Vagina (tissue), 2 donors: Measurements from ENCODE around the gene MFAP2. TPM values are rescaled to one million over a fixed set of nuclear protein-coding genes. Genes with fewer than 3 reads are reported as not detected.

Experiments
- DNase-seq, 2 donors: peaks; one replicate each; pipeline ENCODE4 v3.0.0-alpha.2; 2017; ENCODE audit errors: extremely low spot score in 2 of 2
- H3K27ac ChIP-seq: fragments of 200-600 bp; sonication (generic); one replicate; pipeline ENCODE4 v1.5.1; 2019
- H3K27me3 ChIP-seq: fragments of 200-600 bp; sonication (generic); one replicate; pipeline ENCODE4 v1.5.1; 2019
- H3K36me3 ChIP-seq, 2 donors: fragments of 200-600 bp; sonication (generic); one replicate each; pipeline ENCODE4 v1.5.1; 2017 to 2019
- H3K4me1 ChIP-seq: fragments of 200-600 bp; sonication (generic); one replicate; pipeline ENCODE4 v1.5.1; 2019
- H3K4me3 ChIP-seq, 2 donors: fragments of 200-600 bp; sonication (generic); 1 replicate in 1 of 2; 2 replicates in 1 of 2; pipeline ENCODE4 v1.5.1; 2016 to 2019
- H3K9me3 ChIP-seq: fragments of 200-600 bp; sonication (generic); one replicate; pipeline ENCODE4 v1.5.1; 2019
- CTCF ChIP-seq, 3 experiments: fragments of 450-650 bp in 2 of 3; fragments of 200-600 bp in 1 of 3; sonication (generic) in 1 of 3; IDR thresholded peaks; one replicate each; pipeline ENCODE4 v1.5.1; 2017 to 2019; ENCODE audit warnings: antibody characterized with exemption in 3 of 3, mild to moderate bottlenecking in 2 of 3, moderate library complexity in 2 of 3
- POLR2A ChIP-seq, 2 donors: fragments of 450-650 bp; IDR thresholded peaks; one replicate each; pipeline ENCODE4 v1.6.1; 2017; ENCODE audit warnings: antibody characterized with exemption in 2 of 2, mild to moderate bottlenecking in 2 of 2, moderate library complexity in 2 of 2
- POLR2AphosphoS5 ChIP-seq, 2 donors: sonication (generic); formaldehyde crosslinking; IDR thresholded peaks; one replicate each; pipeline ENCODE4 v1.9.0; 2017; ENCODE audit warnings: antibody characterized with exemption in 2 of 2, mild to moderate bottlenecking in 2 of 2, low read depth in 1 of 2; ENCODE audit not compliant: insufficient read depth in 1 of 2
- intact Hi-C: fragments of 100-400 bp; cut with DNase I; formaldehyde crosslinking; loops from one replicate; pipeline ENCODE4 v1.15.1; 2023
- total RNA-seq: library from RNA; depleted of rRNA; stranded (reverse); fragments of >200 nt; gene quantifications from one replicate; pipeline ENCODE4 v1.2.3, GENCODE V29; 2016

MFAP2 gene
- total RNA-seq, 1 donor from 2014 or later: 51.1 TPM

GRCh38 chr1:17018849-17019248 lies 38.4 kb upstream of the MFAP2 start:
- Histone ChIP-seq H3K4me1 (no peaks in the 10 kb centered on the region), H3K36me3 (peaks cover 4 to 58% of the 10 kb centered on the region in 2 donors), H3K27me3 (no peaks in the 10 kb centered on the region), H3K9me3 (no peaks in the 10 kb centered on the region), H3K27ac (no peak overlapping the region), H3K4me3 (no peak overlapping the region)
- TF ChIP-seq CTCF (IDR thresholded peaks at IDR 0.05) (no peak), POLR2AphosphoS5 (IDR thresholded peaks at IDR 0.05; ENCODE audit: insufficient read depth in 1 of 2, low read depth in 1 of 2) (no peak), POLR2A (IDR thresholded peaks at IDR 0.05) (no peak)
- DNase-seq: no peak
- intact Hi-C loops: no loop called here

GRCh38 chr1:17017435-17017834 lies 37.0 kb upstream of the MFAP2 start:
- Histone ChIP-seq H3K27ac (no peak overlapping the region), H3K4me1 (peaks cover under 1% of the 10 kb centered on the region), H3K4me3 (no peak overlapping the region), H3K9me3 (no peaks in the 10 kb centered on the region), H3K27me3 (no peaks in the 10 kb centered on the region), H3K36me3 (peaks cover 0 to 44% of the 10 kb centered on the region in 2 donors)
- TF ChIP-seq CTCF (IDR thresholded peaks at IDR 0.05) (no peak), POLR2AphosphoS5 (IDR thresholded peaks at IDR 0.05; ENCODE audit: insufficient read depth in 1 of 2, low read depth in 1 of 2) (no peak), POLR2A (IDR thresholded peaks at IDR 0.05) (no peak)
- intact Hi-C loops: no loop called here
- no peak for DNase-seq

- H3K27me3 ChIP-seq: no peaks in the 10 kb centered on the region
- H3K4me1 ChIP-seq: peaks cover 7% of the 10 kb centered on the region
- intact Hi-C loops: no loop called here
- no peak for DNase-seq
- H3K9me3 ChIP-seq: no peaks in the 10 kb centered on the region
- H3K36me3 ChIP-seq: peaks cover 0 to 34% of the 10 kb centered on the region in 2 donors
- no peak overlapping the region for H3K27ac ChIP-seq
- no peak overlapping the region for H3K4me3 ChIP-seq
- TF ChIP-seq CTCF (IDR thresholded peaks at IDR 0.05) (no peak), POLR2A (IDR thresholded peaks at IDR 0.05) (no peak), POLR2AphosphoS5 (IDR thresholded peaks at IDR 0.05; ENCODE audit: insufficient read depth in 1 of 2, low read depth in 1 of 2) (no peak)
Observed at GRCh38 chr1:17016317-17016661, 35.9 kb upstream of the MFAP2 start.

- intact Hi-C loops: no loop called here
- H3K36me3 ChIP-seq: peaks cover 0 to 20% of the 10 kb centered on the region in 2 donors
- peaks cover 21% of the 10 kb centered on the region for H3K4me1 ChIP-seq
- H3K9me3 ChIP-seq: no peaks in the 10 kb centered on the region
- no peak overlapping the region for H3K4me3 ChIP-seq
- DNase-seq: no peak
- H3K27ac ChIP-seq: no peak overlapping the region
- no peaks in the 10 kb centered on the region for H3K27me3 ChIP-seq
- TF ChIP-seq POLR2A (IDR thresholded peaks at IDR 0.05) (no peak), POLR2AphosphoS5 (IDR thresholded peaks at IDR 0.05; ENCODE audit: insufficient read depth in 1 of 2, low read depth in 1 of 2) (no peak), CTCF (IDR thresholded peaks at IDR 0.05) (no peak)
Observed at GRCh38 chr1:17014671-17015567, 34.5 kb upstream of the MFAP2 start.
